Activated B cell treated with CpG ODN at 0.5 μM for 24 hours (primary cell): Measurements from ENCODE around the gene NRXN3. TPM values are rescaled to one million over a fixed set of nuclear protein-coding genes. Genes with fewer than 3 reads are reported as not detected.

ENCODE experiments used
- ATAC-seq: fragments of 200-7000 bp; cut with Tn5 transposase; one replicate; pipeline ENCODE4 v1.10.0; 2021; ENCODE audit warnings: low read depth, mild to moderate bottlenecking, moderate library complexity
- CTCF ChIA-PET: fragments of 350-600 bp; sonication (Branson Sonifier 250); formaldehyde crosslinking; loops from one replicate; lab custom pipeline; 2021; ENCODE audit warnings: antibody characterized with exemption; lab: Charles Lee
- POLR2A ChIA-PET: fragments of 350-600 bp; sonication (Branson Sonifier 250); formaldehyde crosslinking; loops from one replicate; lab custom pipeline; 2021; ENCODE audit warnings: antibody characterized with exemption; lab: Charles Lee
- DNase-seq: peaks from one replicate; pipeline ENCODE4 v3.0.0; 2022
- H3K27ac Mint-ChIP-seq: one replicate; pipeline ENCODE4 v1.8.0; 2020; ENCODE audit warnings: mixed read lengths
- H3K27me3 Mint-ChIP-seq: one replicate; pipeline ENCODE4 v1.8.0; 2021; ENCODE audit warnings: mixed read lengths
- H3K36me3 Mint-ChIP-seq: one replicate; pipeline ENCODE4 v1.8.0; 2021; ENCODE audit warnings: low read depth, mixed read lengths
- H3K4me1 Mint-ChIP-seq: one replicate; pipeline ENCODE4 v1.8.0; 2021; ENCODE audit warnings: mixed read lengths
- H3K4me3 Mint-ChIP-seq: one replicate; pipeline ENCODE4 v1.8.0; 2020; ENCODE audit warnings: mild to moderate bottlenecking, mixed read lengths
- H3K9me3 Mint-ChIP-seq: one replicate; pipeline ENCODE4 v1.8.0; 2020; ENCODE audit warnings: mixed read lengths
- intact Hi-C: fragments of 100-400 bp; cut with micrococcal nuclease; formaldehyde crosslinking; loops from one replicate; pipeline ENCODE4 v1.15.1; 2024
- total RNA-seq: library from RNA; stranded (reverse); gene quantifications from 2 replicates; pipeline ENCODE4 v1.2.3, GENCODE V29; 2022
- TF ChIP-seq, protein P1 (sequence below): fragments of 200-600 bp; IDR thresholded peaks from one replicate; pipeline ENCODE4 v1.8.0; 2022; ENCODE audit warnings: antibody characterized with exemption, mild to moderate bottlenecking

The NRXN3 gene
- total RNA-seq, 1 donor from 2014 or later, result not detected

DNA sequence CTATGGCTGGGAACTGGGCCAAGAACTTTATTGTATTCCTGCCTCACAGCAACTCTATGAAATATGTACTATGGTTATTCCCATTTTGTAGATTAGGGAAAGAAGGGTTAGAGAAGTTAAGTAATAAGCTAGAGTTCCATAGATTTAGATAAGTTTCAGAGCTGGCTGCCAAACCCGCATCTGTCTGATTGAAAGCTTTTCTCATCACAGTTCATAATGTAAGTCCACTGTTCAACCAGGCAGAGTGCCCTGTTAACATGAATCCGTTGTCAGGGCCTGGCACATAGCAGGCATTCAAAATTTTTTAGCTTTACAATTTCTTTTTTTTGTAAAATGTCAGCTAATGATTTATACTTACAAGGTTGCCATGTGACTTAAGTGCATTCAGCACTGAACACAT, 467.3 kb downstream of the NRXN3 start:
- POLR2A ChIA-PET, result no interaction called here

DNA sequence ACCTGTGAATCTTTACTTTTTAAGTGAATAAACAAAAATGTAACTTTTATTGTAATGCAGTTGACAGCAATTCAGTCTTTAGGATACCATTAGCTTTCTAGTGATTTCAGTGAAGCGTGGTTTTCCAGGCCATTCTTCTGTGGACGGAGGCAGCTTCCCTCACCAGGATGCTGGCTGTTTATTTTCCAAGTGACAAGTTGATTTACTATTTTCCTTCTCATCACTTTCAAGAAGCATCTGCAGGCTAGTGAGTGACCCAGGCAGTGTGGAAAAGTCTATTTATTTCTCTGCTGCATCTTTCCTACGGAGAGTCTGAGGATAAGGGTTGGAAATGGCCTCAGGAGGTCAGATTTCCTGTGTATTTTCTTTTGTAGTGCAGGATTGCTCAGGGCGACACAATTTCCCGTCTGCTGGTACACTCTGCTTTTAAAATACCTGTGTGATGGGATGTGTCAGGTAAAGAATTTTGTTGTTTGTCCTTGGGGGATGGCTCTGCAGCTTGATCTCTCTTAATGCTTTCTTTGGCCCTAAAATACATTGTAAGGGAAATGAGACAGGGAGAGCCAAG, 467.8 kb downstream of the NRXN3 start:
- POLR2A ChIA-PET, result no interaction called here
- no peaks in the 10 kb centered on the region for H3K36me3 Mint-ChIP-seq
- no peak overlapping the region for H3K27ac Mint-ChIP-seq
- peaks cover 4% of the 10 kb centered on the region for H3K9me3 Mint-ChIP-seq
- no peaks in the 10 kb centered on the region for H3K4me1 Mint-ChIP-seq
- CTCF ChIA-PET, result no interaction called here
- no peak for ATAC-seq
- intact Hi-C loops, result no loop called here
- TF ChIP-seq, protein P1, sequence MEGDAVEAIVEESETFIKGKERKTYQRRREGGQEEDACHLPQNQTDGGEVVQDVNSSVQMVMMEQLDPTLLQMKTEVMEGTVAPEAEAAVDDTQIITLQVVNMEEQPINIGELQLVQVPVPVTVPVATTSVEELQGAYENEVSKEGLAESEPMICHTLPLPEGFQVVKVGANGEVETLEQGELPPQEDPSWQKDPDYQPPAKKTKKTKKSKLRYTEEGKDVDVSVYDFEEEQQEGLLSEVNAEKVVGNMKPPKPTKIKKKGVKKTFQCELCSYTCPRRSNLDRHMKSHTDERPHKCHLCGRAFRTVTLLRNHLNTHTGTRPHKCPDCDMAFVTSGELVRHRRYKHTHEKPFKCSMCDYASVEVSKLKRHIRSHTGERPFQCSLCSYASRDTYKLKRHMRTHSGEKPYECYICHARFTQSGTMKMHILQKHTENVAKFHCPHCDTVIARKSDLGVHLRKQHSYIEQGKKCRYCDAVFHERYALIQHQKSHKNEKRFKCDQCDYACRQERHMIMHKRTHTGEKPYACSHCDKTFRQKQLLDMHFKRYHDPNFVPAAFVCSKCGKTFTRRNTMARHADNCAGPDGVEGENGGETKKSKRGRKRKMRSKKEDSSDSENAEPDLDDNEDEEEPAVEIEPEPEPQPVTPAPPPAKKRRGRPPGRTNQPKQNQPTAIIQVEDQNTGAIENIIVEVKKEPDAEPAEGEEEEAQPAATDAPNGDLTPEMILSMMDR, result no peak
- H3K27me3 Mint-ChIP-seq, result no peaks in the 10 kb centered on the region
- no peak overlapping the region for H3K4me3 Mint-ChIP-seq
- no peak for DNase-seq

More for the DNA sequence above, 467.3 kb downstream of the NRXN3 start:
- CTCF ChIA-PET, result no interaction called here
- H3K4me1 Mint-ChIP-seq, result no peaks in the 10 kb centered on the region
- TF ChIP-seq, protein P1, result no peak
- H3K27ac Mint-ChIP-seq, result no peak overlapping the region
- H3K9me3 Mint-ChIP-seq, result peaks cover 4% of the 10 kb centered on the region
- ATAC-seq (no peak), DNase-seq (no peak)
- intact Hi-C loops, result no loop called here
- no peaks in the 10 kb centered on the region for H3K27me3 Mint-ChIP-seq
- H3K4me3 Mint-ChIP-seq, result no peak overlapping the region
- H3K36me3 Mint-ChIP-seq, result no peaks in the 10 kb centered on the region

DNA sequence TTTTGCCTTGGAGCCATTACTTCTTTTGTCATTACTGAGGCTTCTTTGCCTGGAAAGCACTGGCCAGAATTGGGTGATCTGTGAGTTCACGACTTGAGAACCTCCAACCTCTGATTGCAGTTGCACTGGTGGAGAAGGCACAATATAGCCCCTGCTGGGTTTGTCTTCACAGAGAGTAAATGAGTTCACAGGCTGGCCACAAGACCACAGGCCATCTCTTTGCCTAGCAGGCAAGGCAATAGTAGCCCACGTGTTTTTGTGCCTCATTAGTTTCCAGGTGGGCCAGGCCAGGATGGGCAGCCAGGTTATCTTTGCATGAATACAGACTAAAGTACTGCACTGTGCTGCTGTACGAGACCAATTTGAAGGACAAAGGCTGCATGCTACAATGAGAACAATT, 468.8 kb downstream of the NRXN3 start:
- Mint-ChIP-seq H3K9me3 (peaks cover 4% of the 10 kb centered on the region), H3K4me1 (no peaks in the 10 kb centered on the region), H3K27me3 (no peaks in the 10 kb centered on the region), H3K27ac (no peak overlapping the region), H3K36me3 (no peaks in the 10 kb centered on the region), H3K4me3 (no peak overlapping the region)
- POLR2A ChIA-PET, result no interaction called here
- ATAC-seq (no peak), DNase-seq (no peak)
- intact Hi-C loops, result no loop called here
- TF ChIP-seq, protein P1, result no peak
- CTCF ChIA-PET, result no interaction called here

DNA sequence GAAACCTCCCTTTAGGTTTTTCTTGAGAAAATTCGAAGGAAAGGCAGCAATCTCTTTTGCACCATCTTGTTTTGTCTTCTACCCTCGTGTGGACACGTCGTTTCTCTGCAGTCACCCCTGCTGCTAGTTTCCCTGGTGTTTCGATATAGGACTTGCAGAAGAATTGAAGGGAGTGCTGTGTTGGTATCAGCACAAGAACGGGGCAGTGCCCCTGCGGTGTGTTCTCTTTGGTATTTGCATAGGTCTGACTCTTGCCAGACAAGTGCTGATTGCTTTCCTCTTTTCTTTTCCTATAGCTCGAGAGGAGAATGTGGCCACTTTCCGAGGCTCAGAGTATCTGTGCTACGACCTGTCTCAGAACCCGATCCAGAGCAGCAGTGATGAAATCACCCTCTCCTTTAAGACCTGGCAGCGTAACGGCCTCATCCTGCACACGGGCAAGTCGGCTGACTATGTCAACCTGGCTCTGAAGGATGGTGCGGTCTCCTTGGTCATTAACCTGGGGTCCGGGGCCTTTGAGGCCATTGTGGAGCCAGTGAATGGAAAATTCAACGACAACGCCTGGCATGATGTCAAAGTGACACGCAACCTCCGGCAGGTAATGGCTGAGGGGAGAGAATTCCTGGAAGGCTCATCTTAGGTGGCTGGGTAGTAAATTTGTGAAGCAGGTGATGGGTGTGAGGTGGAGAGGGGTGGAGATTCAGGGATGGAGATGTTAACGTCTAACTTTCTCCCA, 474.8 kb downstream of the NRXN3 start:
- ChIA-PET POLR2A (no interaction called here), CTCF (no interaction called here)
- Mint-ChIP-seq H3K27me3 (no peaks in the 10 kb centered on the region), H3K27ac (no peak overlapping the region), H3K36me3 (no peaks in the 10 kb centered on the region), H3K4me3 (no peak overlapping the region), H3K9me3 (no peaks in the 10 kb centered on the region), H3K4me1 (no peaks in the 10 kb centered on the region)
- ATAC-seq (no peak), DNase-seq (no peak)
- TF ChIP-seq, protein P1, result no peak
- intact Hi-C loops, result no loop called here

DNA sequence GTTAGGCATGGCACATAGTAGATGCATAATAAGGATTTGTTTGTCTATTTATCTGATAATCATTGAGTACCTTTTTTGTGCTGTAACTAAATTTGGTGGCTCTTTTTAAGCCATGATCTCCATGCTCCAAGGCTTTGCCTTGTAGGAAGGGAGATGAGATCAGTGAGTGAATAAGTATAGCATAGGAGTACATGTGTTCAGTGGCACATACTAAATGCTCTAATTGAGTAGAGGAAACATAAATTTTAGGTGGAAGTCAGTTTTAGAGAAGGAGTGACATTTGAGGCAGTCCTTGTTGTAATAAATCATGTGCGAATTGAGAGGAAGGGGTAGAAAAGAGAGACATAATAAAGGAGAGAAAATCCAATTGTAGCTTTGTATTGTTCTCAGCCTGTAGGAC, 482.6 kb downstream of the NRXN3 start:
- Mint-ChIP-seq H3K4me3 (no peak overlapping the region), H3K9me3 (no peaks in the 10 kb centered on the region), H3K27ac (no peak overlapping the region), H3K27me3 (peaks cover 2% of the 10 kb centered on the region), H3K4me1 (no peaks in the 10 kb centered on the region), H3K36me3 (no peaks in the 10 kb centered on the region)
- TF ChIP-seq, protein P1, result no peak
- ChIA-PET CTCF (no interaction called here), POLR2A (no interaction called here)
- DNase-seq, result no peak
- intact Hi-C loops, result no loop called here
- ATAC-seq, result no peak
